Measurements from ENCODE around the gene FLT3LG. TPM values are rescaled to one million over a fixed set of nuclear protein-coding genes. Genes with fewer than 3 reads are reported as not detected.

FLT3LG gene
- total and polyA plus RNA-seq, 2 experiments from 2014 or later, result 0.49 to 1.8 TPM

- no peaks in the 10 kb centered on the region; the same call in 2 of the 3 replicates for H3K36me3 Mint-ChIP-seq (ENCODE audit: low read depth)
- no peak overlapping the region; the same call in 1 of the 3 replicates for H3K4me3 Mint-ChIP-seq
- no peak overlapping the region for H3K27ac Mint-ChIP-seq
- no peaks in the 10 kb centered on the region for H3K36me3 ChIP-seq (ENCODE audit: insufficient read depth)
- H3K4me3 ChIP-seq, result no peak overlapping the region
- H3K4me1 Mint-ChIP-seq, result peaks cover 37% of the 10 kb centered on the region
- no peak for DNase-seq (ENCODE audit: low spot score)
- peaks cover 57% of the 10 kb centered on the region for H3K27me3 ChIP-seq (ENCODE audit: insufficient read depth)
- H2AFZ ChIP-seq, result no peak overlapping the region
- no peak overlapping the region for H3K4me2 ChIP-seq
- no peaks in the 10 kb centered on the region for H3K79me2 ChIP-seq (replicated peaks; ENCODE audit: insufficient read depth)
- no peak for ATAC-seq
- H3K27ac ChIP-seq (ENCODE audit: low read depth), result no peak overlapping the region
- no peak for TF ChIP-seq NANOG (IDR thresholded peaks at IDR 0.05; ENCODE audit: borderline replicate concordance)
- no peak for TF ChIP-seq CREB1 (CRISPR knock-in tag; IDR thresholded peaks at IDR 0.05; ENCODE audit: low read depth)
- no peak for TF ChIP-seq ZNF331 (CRISPR knock-in tag; IDR thresholded peaks at IDR 0.05; ENCODE audit: low read depth)
- no peak for TF ChIP-seq ZNF462 (CRISPR knock-in tag; IDR thresholded peaks at IDR 0.05)
- no peak for TF ChIP-seq POLR2AphosphoS5 (IDR thresholded peaks at IDR 0.05; ENCODE audit: low read depth)
- TF ChIP-seq EZH2phosphoT487 (IDR thresholded peaks at IDR 0.05; ENCODE audit: unreplicated experiment), result no peak
- TF ChIP-seq STAT1 (IDR thresholded peaks at IDR 0.05; ENCODE audit: unreplicated experiment), result no peak
- no peak for TF ChIP-seq REST (IDR thresholded peaks at IDR 0.05; ENCODE audit: unreplicated experiment)
- TF ChIP-seq ZNF114 (CRISPR knock-in tag; IDR thresholded peaks at IDR 0.05), result no peak
- no peak for TF ChIP-seq EZH2 (IDR thresholded peaks at IDR 0.05; ENCODE audit: low read depth, unreplicated experiment)
- TF ChIP-seq JUNB (IDR thresholded peaks at IDR 0.05; ENCODE audit: unreplicated experiment), result no peak
- TF ChIP-seq CTCF (conservative IDR thresholded peaks at IDR 0.05; ENCODE audit: low read depth in 2 of 2), result no peak
- TF ChIP-seq ETS1 (IDR thresholded peaks at IDR 0.05), result no peak
- H3K27me3 Mint-ChIP-seq (ENCODE audit: insufficient read depth, low read depth, poor library complexity), result peaks cover 85% of the 10 kb centered on the region
- H3K4me1 ChIP-seq (ENCODE audit: insufficient read depth), result peaks cover 22% of the 10 kb centered on the region
- H3F3A ChIP-seq (replicated peaks; ENCODE audit: low read depth), result peaks cover 26% of the 10 kb centered on the region
- H4K20me1 ChIP-seq (replicated peaks; ENCODE audit: insufficient read depth), result no peaks in the 10 kb centered on the region
- no peaks in the 10 kb centered on the region for H3K9me2 ChIP-seq (ENCODE audit: insufficient read depth)
- peaks cover 5% of the 10 kb centered on the region for H3K9me3 Mint-ChIP-seq
These were observed 34.2 kb upstream of the FLT3LG start for GRCh38 chr19:49439836-49440235.
